Activated CD4-positive, alpha-beta T cell treated with anti-CD3 and anti-CD28 coated beads, Interleukin-2, amount 50 U/mL, for 24 hours (primary cell): Measurements from ENCODE around the gene MMP8.

Source experiments
- DNase-seq, 2 donors: peaks; one replicate each; pipeline ENCODE4 v3.0.0-alpha.2; 2020; ENCODE audit warnings: low read depth in 1 of 2, low spot score in 1 of 2

The MMP8 gene

DNA sequence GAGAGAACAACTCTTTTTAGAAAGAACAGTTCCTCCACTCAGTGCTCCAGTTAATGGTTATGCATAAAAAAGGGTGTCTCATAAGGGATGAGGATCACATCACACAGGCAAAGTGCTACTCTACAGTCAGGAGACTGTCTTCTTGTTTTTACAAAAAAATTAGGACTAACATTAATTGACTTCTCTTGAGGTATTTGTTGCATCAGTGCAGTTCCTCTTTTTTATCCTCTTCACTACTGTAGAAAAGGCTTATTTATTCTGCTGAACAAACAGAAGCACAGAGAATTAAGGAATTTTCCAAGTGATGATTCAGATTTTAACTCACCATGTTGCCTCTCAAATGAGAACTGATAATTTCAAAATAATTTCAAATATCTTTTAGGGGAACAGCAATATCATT is 1.9 kb downstream of the MMP8 start:
- DNase-seq: no peak

DNA sequence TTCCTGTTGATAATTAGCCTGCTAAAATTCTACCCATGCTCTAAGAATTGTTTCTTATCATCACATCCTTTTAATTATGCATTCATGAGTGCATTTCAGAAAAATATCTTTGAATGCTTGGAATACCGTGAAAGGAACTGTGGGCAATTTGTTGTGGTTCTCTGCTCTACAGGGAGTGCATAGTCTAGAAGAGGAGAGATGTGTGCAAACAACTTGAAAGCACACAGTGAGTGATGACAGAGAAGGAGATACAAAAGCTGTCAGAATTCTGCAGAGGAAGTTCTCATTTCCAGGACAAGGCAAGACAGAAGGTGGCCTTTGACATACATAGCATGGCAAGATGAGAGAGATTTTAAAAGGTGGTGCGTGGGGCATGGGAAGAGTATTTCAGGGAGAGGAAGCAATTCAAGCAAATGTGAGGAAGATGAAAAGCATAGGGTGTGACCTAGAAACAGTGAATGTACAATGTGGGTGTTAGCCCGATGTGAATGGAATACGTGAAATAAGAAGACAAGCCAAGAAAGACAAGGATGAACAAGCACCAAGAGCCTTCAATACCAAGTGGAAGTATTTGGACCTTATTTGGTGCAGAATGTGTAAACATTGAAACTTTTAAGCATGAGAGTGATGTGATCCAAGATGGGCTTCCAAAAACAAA is 5.0 kb downstream of the MMP8 start:
- no peak for DNase-seq

DNA sequence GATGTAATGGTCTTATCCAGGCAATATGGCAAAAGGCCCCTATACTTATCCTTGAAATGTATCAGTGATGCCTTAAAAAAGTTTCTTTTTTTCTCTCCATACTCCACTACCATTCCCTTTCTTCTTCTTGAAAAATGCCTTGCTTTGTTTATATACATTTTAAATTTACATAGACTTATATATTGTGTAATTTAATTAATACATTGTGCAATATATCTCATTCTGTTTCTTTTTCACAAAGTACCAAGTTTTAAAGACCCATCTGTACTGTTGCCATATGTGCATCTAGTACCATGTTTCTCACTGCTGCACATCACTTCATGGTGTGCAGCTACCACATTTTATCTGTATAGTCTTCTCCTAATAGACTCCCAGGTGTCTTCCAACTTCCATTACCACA is 7.5 kb downstream of the MMP8 start:
- DNase-seq: no peak

DNA sequence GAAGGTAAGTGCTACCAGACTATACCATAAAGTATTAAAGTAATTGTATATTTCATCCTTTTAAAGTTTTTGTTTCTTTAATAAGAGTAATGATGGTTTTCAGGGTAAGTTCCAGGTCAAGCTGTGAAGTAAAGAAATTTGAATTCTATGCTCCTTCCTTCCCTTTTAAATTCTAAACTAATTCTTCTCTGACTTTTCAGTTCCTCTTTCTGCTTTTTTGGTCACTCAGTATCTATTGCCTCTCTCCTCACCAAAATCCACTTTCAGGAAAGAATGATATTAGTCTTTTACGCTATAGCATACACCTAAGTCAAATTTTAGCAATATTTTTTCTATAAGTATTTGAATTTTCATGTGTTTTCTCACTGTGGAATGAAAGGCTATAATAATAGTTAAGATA is 8.2 kb downstream of the MMP8 start:
- DNase-seq: no peak

DNA sequence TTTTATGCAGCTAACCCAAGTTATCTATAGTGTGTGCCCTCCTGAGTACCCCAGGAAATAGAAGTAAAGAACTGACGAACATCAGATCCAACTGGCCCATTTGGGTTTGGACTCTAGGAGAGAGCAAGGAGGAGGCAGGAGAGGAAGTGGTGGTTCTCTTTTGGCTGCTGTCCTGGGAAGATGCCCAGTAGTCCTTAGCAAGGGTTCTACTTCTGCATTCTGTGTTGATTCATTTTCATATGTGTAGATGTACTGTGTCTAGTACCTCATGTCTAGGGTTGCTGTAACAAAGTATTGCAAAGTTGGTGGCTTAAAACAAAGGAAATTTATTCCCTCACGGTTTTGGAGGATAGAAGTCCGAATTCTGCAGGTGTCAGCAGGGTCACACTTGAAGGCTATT is 12.6 kb downstream of the MMP8 start:
- DNase-seq: no peak

DNA sequence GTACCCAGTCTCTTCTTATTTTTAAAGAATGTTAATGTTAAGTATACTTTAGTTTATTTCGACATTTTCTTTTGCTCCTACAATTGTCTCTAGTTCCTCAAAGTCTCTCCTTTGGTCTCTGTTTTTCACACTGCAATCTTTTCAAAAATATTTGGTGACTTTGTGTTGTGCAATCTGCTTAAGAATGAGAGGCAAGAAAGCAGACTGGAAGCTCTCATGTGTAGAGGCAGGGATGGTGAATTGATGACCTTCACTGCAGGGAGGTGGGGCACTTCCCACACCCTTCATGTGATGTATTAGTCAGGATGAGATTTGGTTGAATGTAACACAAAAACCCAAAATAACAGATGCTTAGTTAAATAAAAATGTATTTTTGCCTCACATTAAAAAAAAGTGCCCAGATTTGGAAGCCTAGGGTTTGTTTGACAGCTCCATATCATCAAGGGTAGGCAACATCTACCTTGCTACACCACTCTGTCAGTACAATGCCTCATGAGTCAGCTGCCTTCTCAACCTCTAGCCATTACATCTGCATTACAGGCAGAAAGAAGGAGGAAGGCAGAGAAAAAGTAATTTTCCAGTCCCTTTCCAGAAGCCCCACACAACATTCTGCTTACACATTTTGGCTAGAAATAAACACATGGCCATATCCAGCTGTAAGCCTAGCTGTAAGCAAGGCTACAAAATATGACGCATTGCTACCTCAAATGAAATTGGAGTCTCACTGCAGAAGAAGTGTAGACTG is 15.4 kb downstream of the MMP8 start:
- DNase-seq: no peak

DNA sequence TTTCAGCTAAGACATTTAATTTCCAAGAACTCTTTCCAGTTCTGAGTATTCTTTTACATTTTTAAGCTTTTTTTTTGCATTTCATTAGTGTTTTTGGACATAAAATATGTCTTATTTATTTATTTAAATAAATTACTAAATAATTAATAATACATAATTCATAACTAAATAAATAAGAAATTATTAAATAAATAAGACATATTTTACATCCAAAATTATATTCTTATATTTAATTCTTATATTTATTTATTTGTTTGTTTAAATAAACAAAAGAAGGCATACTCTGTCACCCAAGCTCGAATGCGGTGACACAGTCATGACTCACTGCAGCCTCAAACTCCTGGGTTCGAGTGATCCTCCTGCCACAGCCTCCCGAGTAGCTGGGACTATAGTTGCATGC is 16.1 kb downstream of the MMP8 start:
- DNase-seq: no peak

DNA sequence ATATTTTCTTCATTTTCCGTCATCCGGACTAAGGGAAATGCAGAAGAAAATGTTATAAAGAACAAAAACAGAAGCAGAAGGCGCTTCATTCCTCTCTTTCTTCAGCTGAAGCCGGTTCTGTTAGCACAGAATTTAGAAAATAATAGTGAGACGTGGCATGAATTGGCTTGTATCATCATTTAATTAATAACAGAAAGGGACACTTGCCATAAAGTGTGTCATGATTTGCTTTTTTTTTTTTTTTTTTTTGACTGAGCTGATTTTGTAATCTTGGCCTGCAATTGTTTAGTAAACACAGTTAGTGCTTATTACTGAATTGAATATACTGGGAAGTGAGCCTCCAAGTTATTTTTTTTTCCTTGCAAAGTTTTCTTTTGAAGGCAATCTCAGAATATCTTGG is 19.1 kb downstream of the MMP8 start, which contains the start of gene MMP27:
TSS of gene MMP27 (minus strand) at position 144 of the 400 bp plus-strand sequence. CDS start at position 89, 55 bp downstream.
- DNase-seq: no peak

DNA sequence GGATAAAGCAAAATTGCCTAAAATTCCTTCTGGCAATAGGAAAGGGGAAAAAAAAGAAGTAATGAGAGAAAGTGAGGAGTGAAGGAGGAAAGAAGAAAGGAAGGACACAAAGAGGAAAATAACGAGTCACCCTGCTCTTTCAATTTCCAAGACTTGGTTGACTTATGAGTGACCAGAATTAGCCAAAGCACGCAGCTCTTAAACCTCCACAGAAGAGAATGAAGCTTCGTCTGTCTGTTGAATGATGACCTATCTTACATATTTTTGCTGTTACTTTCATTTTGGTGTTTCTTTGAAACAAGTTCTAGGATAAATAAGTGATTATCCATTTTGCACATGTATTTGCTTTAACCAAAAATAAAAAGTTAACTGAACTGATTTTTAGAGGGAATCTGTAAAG is 19.9 kb downstream of the MMP8 start:
- no peak for DNase-seq

DNA sequence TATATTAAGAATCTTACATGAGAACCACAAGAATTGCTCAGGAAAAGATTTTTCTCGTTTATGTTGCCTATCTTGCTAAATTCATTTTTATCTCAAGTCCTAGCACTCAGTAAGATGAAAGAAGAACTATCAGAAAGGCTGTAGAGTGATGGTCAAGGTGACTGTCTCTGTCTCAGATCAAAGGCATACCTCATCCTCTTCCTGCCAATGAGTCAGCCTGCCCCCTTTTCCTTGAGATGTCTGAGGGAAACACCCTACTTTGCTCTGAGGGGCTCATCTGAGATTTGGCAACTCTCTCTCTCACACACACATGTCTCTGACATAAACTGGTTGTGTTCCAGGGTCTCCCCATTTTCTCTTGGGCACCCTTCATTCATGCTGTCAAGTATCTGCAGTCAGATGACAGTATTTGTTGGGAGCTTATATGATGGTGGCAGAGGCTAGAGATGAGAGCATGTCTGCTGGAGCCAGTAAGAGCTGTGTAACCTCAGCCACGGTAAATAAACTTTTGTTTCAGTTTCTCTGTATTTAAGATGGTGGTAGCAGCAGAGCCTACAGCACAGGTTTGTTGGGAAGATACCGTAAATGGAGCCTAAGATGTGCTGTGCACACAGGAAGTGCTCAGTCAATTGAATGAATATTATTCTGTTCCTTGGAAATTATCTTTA is 20.8 kb downstream of the MMP8 start:
- no peak for DNase-seq

DNA sequence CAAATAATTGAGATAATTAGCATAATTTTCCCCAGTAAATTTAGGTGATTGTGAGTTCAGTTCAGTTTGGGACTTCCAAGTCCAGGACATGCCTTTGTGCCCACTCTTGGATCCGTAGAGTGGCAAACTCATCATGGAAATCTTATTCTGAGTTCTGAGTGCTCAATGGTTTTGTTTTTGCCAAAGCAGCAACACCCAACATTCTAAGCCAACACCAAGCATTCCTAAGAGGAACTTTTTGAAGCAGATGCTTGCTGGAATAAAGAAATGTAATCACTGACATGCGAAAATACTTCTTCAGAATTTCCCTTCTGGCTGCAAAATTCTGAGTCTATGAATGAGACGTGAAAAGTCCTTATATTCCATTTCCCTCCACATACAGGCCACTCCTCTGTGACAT is 29.6 kb downstream of the MMP8 start:
- DNase-seq: no peak

DNA sequence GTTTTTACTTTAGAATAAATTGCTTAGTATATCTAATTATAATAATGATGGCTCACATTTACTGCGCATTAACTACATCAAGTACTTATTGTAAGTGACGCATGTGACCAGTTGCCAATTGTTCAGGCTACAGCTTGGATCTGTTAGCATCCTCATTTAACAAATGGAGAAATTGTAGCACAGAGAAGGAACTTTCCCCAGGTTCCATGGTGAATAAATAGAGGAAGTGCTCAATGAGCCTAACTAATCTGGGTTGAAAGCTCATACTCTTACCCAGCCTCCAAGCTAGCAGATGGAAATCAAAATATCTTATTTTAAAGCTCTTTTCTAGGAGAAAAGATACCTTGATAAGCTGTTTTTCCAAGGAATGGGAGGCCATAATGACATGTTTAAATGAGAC is 39.0 kb downstream of the MMP8 start:
- DNase-seq: no peak

DNA sequence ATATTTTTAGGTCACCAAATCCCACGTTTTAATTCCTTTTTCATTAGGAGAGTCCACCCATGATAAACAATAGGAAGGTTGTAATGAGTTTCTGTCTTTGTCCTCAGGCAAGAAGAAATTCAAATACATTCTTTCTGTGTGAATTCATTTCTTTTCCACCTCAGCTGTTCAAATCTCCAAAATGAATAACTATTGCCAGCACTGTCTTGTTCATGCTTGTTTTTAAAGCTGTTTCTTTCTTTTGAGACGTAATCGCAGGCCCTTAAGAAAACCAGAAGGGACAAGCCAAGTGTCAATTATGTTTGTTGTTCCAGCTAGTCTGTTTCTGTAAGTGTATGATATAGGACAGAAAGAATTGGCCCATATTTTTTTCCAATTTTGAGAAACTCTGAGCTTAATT is 39.4 kb downstream of the MMP8 start:
- DNase-seq: no peak

DNA sequence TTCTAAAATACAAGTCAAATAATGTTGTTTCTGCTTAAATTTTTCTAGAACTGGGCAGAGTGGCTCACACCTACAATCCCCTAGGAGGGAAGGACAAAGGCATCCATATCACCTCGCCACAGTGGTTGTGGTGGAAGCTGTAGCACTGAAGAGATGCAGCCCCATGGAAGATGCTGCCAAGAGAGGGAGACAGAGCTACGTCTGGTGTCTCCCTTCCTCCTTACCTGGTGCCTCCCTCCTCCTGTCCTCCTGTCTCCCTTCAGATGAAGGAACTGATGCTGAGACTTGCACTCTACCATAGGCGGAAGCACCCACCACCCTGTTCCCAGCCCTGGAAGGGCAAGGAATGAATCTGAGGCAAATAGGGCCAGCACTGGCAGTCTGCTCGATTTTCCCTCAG is 41.5 kb downstream of the MMP8 start:
- no peak for DNase-seq

DNA sequence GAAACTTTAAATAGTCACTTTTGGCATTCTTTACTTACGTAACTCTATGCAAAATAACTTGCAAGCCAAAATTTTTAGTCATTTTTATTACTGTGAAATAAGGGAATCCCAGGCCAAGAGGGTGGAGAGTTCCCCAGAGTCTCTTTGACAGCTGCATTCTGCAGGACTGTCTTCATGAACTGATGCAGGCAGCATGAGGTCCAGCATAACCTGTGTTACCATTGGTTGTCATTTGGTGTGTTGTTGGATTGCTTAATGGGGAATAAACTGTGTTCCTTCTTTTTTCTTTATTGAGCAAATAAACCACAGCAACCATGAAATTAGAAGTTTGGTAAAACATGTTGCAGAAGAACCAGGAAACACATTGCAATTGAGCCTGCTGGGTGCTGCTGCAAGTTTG is 43.8 kb downstream of the MMP8 start:
- DNase-seq: no peak

DNA sequence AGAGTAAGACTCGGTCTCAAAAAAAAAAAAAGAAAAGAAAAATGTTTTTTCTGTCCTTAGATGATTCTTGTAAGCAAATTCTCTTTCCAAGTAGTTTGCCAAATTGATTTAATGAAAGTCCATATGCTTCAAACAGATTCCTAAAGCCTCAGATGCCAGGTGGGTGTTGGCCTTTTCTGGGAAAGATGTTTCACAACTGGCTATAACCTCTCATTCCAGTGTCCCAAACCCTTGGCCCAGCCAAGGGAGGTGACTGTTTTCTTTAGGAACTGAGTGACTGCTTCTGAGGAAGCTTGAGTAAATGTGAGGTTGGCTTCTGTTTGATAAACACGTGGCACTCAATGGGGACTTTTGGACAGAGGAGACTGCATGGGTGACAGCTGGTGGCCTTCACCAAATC is 46.7 kb downstream of the MMP8 start:
- no peak for DNase-seq

DNA sequence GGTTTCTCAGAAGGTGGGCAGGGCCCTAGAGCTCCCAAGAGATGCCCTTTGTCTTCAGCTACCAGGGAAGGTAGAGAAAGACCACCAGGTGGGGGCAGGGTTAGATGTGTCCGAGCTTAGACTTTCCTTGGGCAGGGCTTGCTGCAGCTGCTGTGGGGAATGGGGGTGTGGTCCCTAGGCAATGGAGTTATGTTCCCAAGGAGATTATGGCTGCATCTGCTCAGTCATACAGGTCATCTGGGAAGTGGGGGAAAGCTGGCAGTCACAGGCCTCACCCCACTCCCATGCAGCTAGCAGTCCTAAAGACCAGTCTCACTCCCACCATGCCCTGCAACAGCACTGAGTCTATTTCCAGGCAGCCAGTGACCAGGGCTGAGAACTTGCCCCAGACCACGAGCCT is 48.7 kb downstream of the MMP8 start:
- DNase-seq: no peak

DNA sequence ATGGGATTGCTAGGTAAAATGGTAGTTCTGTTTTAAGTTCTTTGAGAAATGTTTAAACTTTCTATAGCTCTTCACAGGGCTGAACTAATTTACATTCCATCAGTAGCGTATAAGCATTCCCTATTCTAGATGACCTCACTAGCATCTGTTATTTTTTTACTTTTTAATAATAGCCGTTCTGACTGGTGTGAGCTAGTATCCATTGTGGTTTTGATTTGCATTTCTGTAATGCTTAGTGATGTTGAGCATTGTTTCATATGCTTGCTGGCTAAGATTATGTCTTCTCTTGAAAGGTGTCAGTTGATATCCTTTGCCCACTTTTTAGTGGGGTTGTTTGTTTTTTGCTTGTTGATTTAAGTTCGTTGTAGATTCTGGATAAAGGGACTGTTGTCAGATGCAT is 55.1 kb downstream of the MMP8 start:
- DNase-seq: no peak

DNA sequence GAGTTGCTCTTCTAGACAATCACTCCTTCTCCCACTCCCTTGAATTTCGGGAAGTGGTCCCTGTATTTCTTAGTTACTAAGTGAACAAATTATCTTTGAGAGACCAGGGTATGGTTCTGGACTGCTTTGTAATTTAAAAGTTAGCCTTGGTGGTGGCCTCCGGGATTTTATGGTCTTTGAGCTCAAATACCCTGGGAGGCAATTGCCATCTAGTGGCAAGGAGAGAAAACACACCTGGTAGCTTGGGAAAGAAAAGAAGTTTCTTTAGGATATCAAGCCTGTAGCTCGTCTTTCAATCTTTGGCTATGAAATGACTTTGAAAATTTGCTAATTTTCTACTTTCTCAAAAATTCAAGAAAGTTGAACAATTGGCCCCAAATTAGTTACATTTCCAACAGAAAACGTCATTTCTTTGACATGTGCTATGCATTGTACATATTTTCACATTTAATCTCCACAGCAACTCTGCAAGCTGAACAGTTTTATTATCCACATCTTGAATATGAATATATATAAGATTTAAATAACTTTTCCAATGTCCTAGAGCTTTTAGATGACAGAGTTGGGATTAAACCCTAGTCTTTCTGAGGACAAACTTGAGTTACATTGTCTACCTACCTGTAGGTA is 58.3 kb downstream of the MMP8 start:
- DNase-seq: peak in 1 of 2 donors; percentile 21

DNA sequence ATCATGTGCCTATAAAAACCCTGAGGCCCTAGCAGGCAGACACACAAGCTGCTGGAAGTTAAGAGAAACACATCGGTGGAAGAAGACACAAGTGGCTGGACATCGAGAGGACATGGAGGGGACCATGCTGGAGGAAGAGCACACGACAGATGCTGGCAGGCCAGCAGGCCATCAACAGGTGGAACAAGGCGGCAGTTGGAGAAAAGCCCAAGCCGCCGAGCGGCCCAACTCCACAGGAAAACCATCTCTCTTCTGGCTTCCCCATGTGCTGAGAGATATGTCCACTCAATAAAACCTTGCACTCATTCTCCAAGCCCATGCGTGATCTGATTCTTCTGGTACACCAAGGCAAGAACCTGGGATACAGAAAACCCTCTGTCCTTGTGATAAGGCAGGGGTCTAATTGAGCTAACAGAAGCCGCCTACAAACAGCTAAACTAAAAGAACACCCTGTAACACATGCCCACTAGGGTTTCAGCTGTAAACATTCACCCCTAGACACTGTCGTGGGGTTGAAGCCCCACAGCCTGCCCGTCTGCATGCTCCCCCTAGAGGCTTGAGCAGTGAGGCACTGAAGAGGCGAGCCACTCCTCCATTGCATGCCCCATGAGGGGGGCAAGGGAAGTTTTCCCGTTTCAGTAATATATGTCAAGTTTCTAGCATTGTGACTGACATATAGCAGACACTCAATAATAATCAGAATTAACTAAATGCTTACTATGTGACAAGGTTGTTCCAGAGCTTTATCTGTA is 60.6 kb downstream of the MMP8 start:
- DNase-seq: no peak

DNA sequence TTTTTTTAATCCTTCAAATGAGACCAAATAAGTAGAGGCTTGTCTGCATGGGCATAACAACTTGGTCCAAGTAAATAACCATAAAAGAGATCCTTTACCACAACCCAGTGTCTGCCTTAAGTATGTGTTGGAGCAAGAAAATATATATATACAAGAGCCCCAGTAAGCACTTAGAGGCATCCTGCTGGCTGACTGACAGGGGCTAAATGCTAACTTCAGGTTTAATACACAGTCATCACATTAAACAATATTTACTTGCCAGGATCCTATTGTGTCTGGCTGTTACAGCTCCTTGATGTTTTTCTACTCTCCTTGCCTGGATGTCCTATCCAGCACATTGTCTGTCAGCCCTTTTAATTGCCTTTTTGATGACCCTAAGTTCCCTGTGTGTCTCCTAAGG is 62.1 kb downstream of the MMP8 start:
- no peak for DNase-seq
